GM23248 (cell line): ENCODE results near the gene ASB3. TPM values are rescaled to one million over a fixed set of nuclear protein-coding genes. Genes with fewer than 3 reads are reported as not detected.

Experiments
- DNase-seq: peaks from one replicate; pipeline ENCODE4 v3.0.0-alpha.2; 2015
- H2AFZ ChIP-seq: fragments of 200-600 bp; sonication (generic); 2 replicates; pipeline ENCODE4 v1.6.1; 2016; ENCODE audit warnings: antibody characterized with exemption
- H3F3A ChIP-seq: fragments of 200-600 bp; sonication (generic); 2 replicates; pipeline ENCODE4 v1.6.1; 2016; ENCODE audit warnings: mild to moderate bottlenecking, antibody characterized with exemption, mixed run types; ENCODE audit not compliant: insufficient read depth
- H3K27ac ChIP-seq: fragments of 200-600 bp; sonication (generic); 2 replicates; pipeline ENCODE4 v1.5.1; 2016; ENCODE audit warnings: mild to moderate bottlenecking
- H3K27me3 ChIP-seq: fragments of 200-600 bp; sonication (generic); replicated peaks from 2 replicates; pipeline ENCODE4 v1.6.1; 2016; ENCODE audit warnings: mild to moderate bottlenecking; ENCODE audit not compliant: insufficient read depth
- H3K36me3 ChIP-seq: fragments of 200-600 bp; sonication (generic); 2 replicates; pipeline ENCODE4 v1.6.1; 2016; ENCODE audit warnings: low read depth, mild to moderate bottlenecking
- H3K4me1 ChIP-seq: fragments of 200-600 bp; sonication (generic); 2 replicates; pipeline ENCODE4 v1.6.1; 2016; ENCODE audit warnings: mild to moderate bottlenecking; ENCODE audit not compliant: insufficient read depth
- H3K4me2 ChIP-seq: fragments of 200-600 bp; sonication (generic); one replicate; pipeline ENCODE4 v1.6.1; 2016; ENCODE audit warnings: mild to moderate bottlenecking; ENCODE audit not compliant: unreplicated experiment
- H3K4me3 ChIP-seq: fragments of 200-600 bp; sonication (generic); 2 replicates; pipeline ENCODE4 v1.5.1; 2016; ENCODE audit warnings: mild to moderate bottlenecking
- H3K79me2 ChIP-seq: fragments of 200-600 bp; sonication (generic); 2 replicates; pipeline ENCODE4 v1.6.1; 2016; ENCODE audit warnings: mild to moderate bottlenecking; ENCODE audit not compliant: insufficient read depth
- H3K9ac ChIP-seq: fragments of 200-600 bp; sonication (generic); 2 replicates; pipeline ENCODE4 v1.6.1; 2016; ENCODE audit warnings: mild to moderate bottlenecking
- H3K9me2 ChIP-seq: fragments of 200-600 bp; sonication (generic); 2 replicates; pipeline ENCODE4 v1.6.1; 2016; ENCODE audit warnings: mixed run types, mild to moderate bottlenecking, moderate library complexity; ENCODE audit not compliant: insufficient read depth
- H3K9me3 ChIP-seq: fragments of 200-600 bp; sonication (generic); one replicate; pipeline ENCODE4 v1.6.1; 2017; ENCODE audit warnings: low read depth
- H4K20me1 ChIP-seq: fragments of 200-600 bp; sonication (generic); 2 replicates; pipeline ENCODE4 v1.6.0; 2016; ENCODE audit not compliant: insufficient read depth
- EZH2 ChIP-seq: fragments of 200-600 bp; sonication (generic); IDR thresholded peaks from 2 replicates; pipeline ENCODE4 v1.6.1; 2018; ENCODE audit warnings: antibody characterized with exemption, mild to moderate bottlenecking; ENCODE audit not compliant: insufficient read depth, poor library complexity, severe bottlenecking
- EZH2phosphoT487 ChIP-seq: fragments of 200-600 bp; sonication (generic); IDR thresholded peaks from 2 replicates; pipeline ENCODE4 v1.6.1; 2018; ENCODE audit warnings: antibody characterized with exemption, moderate library complexity, mild to moderate bottlenecking, low read depth; ENCODE audit not compliant: insufficient read depth
- WGBS, 2 experiments: methylation state at CpG; one replicate each; pipeline ENCODE4 v1.1.6; 2015 to 2017; ENCODE audit warnings: low lambda C conversion rate in 2 of 2, low coverage in 1 of 2; ENCODE audit errors: missing lambda C conversion rate in 2 of 2; 5-methylcytosine and 5-hydroxymethylcytosine counted together
- in situ Hi-C: fragments of 300-500 bp; cut with MboI; formaldehyde crosslinking; loops from 2 replicates; pipeline ENCODE4 v1.15.0; 2020
- polyA plus RNA-seq: library from polyadenylated mRNA; unstranded; fragments of >200 nt; fragmentation: Nextera tagmentation; extraction: Ambion mirVana; gene quantifications from 2 replicates; pipeline ENCODE4 v1.2.1, GENCODE V29; 2016
- total RNA-seq: library from RNA; depleted of rRNA; stranded (reverse); fragments of >200 nt; shearing (Covaris generic); gene quantifications from 2 replicates; pipeline ENCODE4 v1.2.3, GENCODE V29; 2014

ASB3 gene
- total and polyA plus RNA-seq, 2 experiments from 2014 or later: 19.9 to 23.0 TPM

DNA sequence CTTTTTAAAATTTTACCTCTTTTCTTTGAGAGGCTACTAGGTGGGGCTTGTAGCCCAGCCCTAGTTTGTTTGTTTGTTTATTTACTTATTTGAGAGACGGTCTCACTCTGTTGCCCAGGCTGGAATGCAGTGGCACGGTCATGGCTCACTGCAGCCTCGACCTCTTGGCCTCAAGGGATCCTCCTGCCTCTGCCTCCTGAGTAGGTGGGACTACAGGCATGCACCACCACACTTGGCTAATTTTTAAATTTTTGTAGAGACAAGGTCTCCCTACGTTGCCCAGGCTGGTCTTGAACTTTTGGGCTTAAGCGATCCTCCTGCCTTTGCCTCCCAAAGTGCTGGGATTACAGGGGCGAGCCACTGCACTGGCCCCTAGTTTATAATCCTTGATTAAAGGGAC, 35.1 kb upstream of the ASB3 start:
- no peaks in the 10 kb centered on the region for H3K9me2 ChIP-seq
- no peak for TF ChIP-seq EZH2
- no peak for DNase-seq
- H2AFZ ChIP-seq: no peak overlapping the region
- no peak overlapping the region for H3K4me2 ChIP-seq
- no peaks in the 10 kb centered on the region for H3K79me2 ChIP-seq
- H3K4me1 ChIP-seq: no peaks in the 10 kb centered on the region
- H3K4me3 ChIP-seq: no peak overlapping the region
- H3K27ac ChIP-seq: no peak overlapping the region
- no peaks in the 10 kb centered on the region for H3K9me3 ChIP-seq
- peaks cover 22% of the 10 kb centered on the region for H3K36me3 ChIP-seq
- no peak overlapping the region for H3K9ac ChIP-seq
- peaks cover 10% of the 10 kb centered on the region; the same call in 1 of the 2 replicates for H3F3A ChIP-seq
- no peaks in the 10 kb centered on the region for H4K20me1 ChIP-seq
- in situ Hi-C loops: no loop called here
- no peaks in the 10 kb centered on the region for H3K27me3 ChIP-seq
- 97 to 99% methylated on average over 6 of the region's 6 CpGs for whole genome bisulfite sequencing, 2 experiments

DNA sequence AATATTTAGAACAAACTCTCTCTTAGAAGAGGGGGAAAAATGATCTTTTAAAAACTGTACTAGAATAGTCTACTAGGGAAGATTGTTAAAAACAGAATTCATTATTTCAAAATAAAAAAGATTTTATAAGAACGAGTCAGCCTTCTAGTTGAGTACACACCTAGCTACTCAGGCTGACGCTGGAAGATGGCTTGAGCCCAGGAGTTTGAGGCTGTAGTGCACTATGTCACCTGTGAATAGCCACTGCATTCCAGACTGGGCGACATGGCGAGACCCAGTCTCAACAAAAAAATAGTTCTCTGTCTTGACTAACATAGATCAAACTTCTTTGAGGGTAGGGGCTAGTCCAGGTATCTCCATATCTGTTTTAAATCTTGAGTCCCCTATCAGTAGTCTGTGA, 34.0 kb upstream of the ASB3 start:
- 78 to 86% methylated on average over 4 of the region's 4 CpGs for WGBS, 2 experiments
- Histone ChIP-seq H3K36me3 (peaks cover 23% of the 10 kb centered on the region), H3K79me2 (no peaks in the 10 kb centered on the region), H3K9me3 (no peaks in the 10 kb centered on the region), H3F3A (0 out of 2 replicates have a peak, but pooled peaks cover under 1% of the 10 kb centered on the region), H2AFZ (no peak overlapping the region), H3K9ac (no peak overlapping the region), H3K4me2 (no peak overlapping the region), H4K20me1 (no peaks in the 10 kb centered on the region), H3K27ac (no peak overlapping the region), H3K27me3 (no peaks in the 10 kb centered on the region), H3K9me2 (no peaks in the 10 kb centered on the region), H3K4me3 (no peak overlapping the region), H3K4me1 (no peaks in the 10 kb centered on the region)
- TF ChIP-seq EZH2phosphoT487: no peak
- TF ChIP-seq EZH2: no peak
- no peak for DNase-seq
- in situ Hi-C loops: no loop called here

- in situ Hi-C loops: no loop called here
- H3K36me3 ChIP-seq: peaks cover 30% of the 10 kb centered on the region
- no peak overlapping the region for H3K4me2 ChIP-seq
- DNase-seq: no peak
- no peaks in the 10 kb centered on the region for H3K4me1 ChIP-seq
- TF ChIP-seq EZH2 (no peak), EZH2phosphoT487 (no peak)
- no peak overlapping the region for H3K4me3 ChIP-seq
- no peaks in the 10 kb centered on the region for H3K79me2 ChIP-seq
- H3K9me3 ChIP-seq: no peaks in the 10 kb centered on the region
- no peak overlapping the region for H3K27ac ChIP-seq
- no peaks in the 10 kb centered on the region for H4K20me1 ChIP-seq
- H2AFZ ChIP-seq: no peak overlapping the region
- WGBS, 2 experiments: 90 to 96% methylated on average over 9 of the region's 9 CpGs
- no peaks in the 10 kb centered on the region for H3K9me2 ChIP-seq
- H3K9ac ChIP-seq: no peak overlapping the region
- no peaks in the 10 kb centered on the region for H3F3A ChIP-seq
- H3K27me3 ChIP-seq: no peaks in the 10 kb centered on the region
Observed at GRCh38 chr2:53820048-53820447, 33.3 kb upstream of the ASB3 start.

DNA sequence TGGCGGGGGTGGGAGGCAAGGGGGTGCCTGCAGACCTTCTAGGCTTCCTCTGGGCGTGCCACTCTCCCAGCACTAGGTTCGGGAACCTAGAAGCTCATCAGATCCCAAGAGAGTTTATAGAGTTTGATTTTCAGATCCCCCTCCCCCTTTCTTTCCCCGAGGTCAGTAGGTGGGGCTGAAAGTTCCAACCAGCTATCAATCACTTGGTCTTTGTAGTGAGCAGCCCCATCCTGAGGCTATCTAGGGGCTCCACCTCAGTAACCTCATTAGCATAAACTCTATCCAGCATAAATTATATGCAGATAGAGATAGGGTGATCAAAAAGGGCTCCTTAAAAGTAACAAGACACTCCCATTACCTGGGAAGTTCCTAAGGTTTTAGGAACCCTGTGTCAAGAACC, 32.9 kb upstream of the ASB3 start:
- H3K27me3 ChIP-seq: no peaks in the 10 kb centered on the region
- H3F3A ChIP-seq: no peaks in the 10 kb centered on the region
- H2AFZ ChIP-seq: no peak overlapping the region
- DNase-seq: no peak
- no peak overlapping the region for H3K9ac ChIP-seq
- H3K36me3 ChIP-seq: peaks cover 30% of the 10 kb centered on the region
- H4K20me1 ChIP-seq: no peaks in the 10 kb centered on the region
- no peaks in the 10 kb centered on the region for H3K9me2 ChIP-seq
- no peaks in the 10 kb centered on the region for H3K9me3 ChIP-seq
- in situ Hi-C loops: no loop called here
- H3K27ac ChIP-seq: no peak overlapping the region
- no peak overlapping the region for H3K4me3 ChIP-seq
- H3K4me1 ChIP-seq: no peaks in the 10 kb centered on the region
- WGBS, 2 experiments: 86 to 88% methylated on average over 4 of the region's 4 CpGs
- TF ChIP-seq EZH2: no peak
- TF ChIP-seq EZH2phosphoT487: no peak
- H3K4me2 ChIP-seq: no peak overlapping the region
- H3K79me2 ChIP-seq: no peaks in the 10 kb centered on the region

DNA sequence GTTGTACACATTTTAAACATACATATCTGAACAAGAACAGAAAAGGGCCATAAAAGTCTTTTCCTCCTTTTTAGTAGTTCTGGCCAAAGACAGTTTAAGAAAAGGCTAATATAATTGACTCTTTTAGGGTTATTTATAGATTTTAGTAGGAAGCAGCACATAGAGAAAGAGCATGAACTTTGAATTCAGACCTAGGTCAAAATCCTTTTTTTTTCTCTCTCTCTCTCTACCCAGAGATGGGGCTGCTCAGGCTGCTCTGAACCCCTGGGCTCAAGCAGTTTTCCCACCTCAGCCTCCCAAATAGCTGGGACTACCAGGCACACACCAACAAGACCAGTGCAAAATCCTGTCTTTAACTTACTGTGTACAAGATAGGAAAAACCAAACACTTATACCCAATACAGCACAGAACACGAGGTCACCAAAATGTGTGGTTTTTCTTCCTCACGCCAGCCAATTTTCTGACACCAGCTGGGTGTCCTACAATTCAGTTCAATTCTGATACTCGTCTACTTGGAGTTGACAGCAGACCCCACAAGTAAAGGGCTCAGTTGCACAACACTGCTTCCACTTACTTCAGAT, 32.2 kb upstream of the ASB3 start:
- no peaks in the 10 kb centered on the region for H3F3A ChIP-seq
- H3K4me2 ChIP-seq: no peak overlapping the region
- no peak overlapping the region for H3K9ac ChIP-seq
- H4K20me1 ChIP-seq: no peaks in the 10 kb centered on the region
- no peaks in the 10 kb centered on the region for H3K4me1 ChIP-seq
- H3K79me2 ChIP-seq: no peaks in the 10 kb centered on the region
- H3K9me2 ChIP-seq: no peaks in the 10 kb centered on the region
- no peak overlapping the region for H2AFZ ChIP-seq
- H3K4me3 ChIP-seq: no peak overlapping the region
- peaks cover 35% of the 10 kb centered on the region for H3K36me3 ChIP-seq
- no peak for DNase-seq
- WGBS, 2 experiments: 82 to 85% methylated on average over 3 of the region's 3 CpGs
- no peak overlapping the region for H3K27ac ChIP-seq
- no peak for TF ChIP-seq EZH2
- no peak for TF ChIP-seq EZH2phosphoT487
- no peaks in the 10 kb centered on the region for H3K27me3 ChIP-seq
- in situ Hi-C loops: no loop called here
- no peaks in the 10 kb centered on the region for H3K9me3 ChIP-seq
